IPS DF 4.7 (cell line): Measurements from ENCODE around the gene ACSF2.

Source experiments
- DNase-seq: peaks from one replicate; pipeline ENCODE4 v3.0.0-alpha.2; 2013; ENCODE audit warnings: low spot score; ENCODE audit errors: extremely low read depth

ACSF2 gene

GRCh38 chr17:50437409-50437808, 11.4 kb downstream of the ACSF2 start:
- no peak for DNase-seq

DNA sequence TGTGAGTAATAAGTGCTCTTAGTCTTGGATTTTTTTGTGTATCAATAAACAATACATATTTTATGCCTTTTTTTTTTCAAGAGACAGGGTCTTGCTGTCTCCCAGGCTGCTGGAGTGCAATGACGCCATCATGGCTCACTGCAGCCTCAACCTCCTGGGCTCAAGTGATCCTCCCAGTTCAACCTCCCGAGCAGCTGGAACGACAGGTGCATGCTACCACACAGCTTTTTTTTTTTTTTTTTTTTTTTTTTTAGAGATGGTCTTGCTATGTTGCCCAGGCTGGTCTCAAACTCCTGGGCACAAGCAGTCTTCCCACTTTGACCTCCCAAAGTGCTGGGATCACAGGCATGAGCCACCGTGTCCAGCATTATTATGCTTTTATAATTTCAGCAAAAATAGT, 13.0 kb downstream of the ACSF2 start:
- DNase-seq = no peak

GRCh38 chr17:50440172-50440837, 14.3 kb downstream of the ACSF2 start:
- no peak for DNase-seq

DNA sequence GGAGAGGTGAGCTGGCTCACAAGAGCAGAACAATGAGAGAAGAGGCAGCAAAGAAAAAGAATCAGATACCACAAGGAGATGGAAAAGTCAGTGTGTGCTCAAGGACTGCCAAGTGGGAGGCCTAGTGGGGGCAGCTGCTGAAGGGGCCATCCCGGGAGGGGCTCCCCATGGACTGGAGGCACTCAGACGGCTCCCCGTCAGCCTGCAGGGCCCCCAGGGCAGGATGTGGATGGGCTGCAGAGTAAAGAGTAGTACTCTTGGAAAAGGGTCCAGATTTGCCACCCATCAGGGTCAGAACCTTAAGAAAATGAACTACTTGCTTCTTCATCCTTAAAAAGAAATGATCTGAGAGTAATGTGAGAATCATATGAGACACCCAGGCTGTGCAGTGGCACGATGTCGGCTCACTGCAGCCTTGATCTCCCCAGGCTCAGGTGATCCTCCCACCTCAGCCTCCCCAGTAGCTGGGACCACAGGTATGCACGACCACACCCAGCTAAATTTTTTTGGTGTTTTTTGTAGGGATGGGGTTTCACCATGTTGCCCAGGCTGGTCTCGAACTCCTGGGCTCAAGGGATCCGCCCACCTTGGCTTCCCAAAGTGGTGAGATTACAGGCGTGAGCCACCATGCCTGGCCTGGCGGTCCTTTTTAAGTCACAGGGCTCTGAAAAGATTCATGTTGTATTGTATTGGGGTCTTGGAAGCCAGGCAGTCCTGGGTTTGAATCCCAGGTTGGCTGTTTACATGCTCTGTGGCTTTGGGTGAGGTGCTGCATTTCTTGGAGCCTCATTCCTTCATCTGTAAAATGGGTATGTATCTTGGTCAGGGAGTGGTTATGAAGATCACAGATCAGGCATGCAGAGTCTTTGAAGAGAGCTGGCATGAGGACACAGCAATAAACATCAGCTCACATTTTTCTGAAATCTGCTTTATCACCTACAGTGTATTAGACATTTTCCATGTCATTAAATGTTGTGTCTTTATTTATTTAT, 15.1 kb downstream of the ACSF2 start:
- DNase-seq = no peak

DNA sequence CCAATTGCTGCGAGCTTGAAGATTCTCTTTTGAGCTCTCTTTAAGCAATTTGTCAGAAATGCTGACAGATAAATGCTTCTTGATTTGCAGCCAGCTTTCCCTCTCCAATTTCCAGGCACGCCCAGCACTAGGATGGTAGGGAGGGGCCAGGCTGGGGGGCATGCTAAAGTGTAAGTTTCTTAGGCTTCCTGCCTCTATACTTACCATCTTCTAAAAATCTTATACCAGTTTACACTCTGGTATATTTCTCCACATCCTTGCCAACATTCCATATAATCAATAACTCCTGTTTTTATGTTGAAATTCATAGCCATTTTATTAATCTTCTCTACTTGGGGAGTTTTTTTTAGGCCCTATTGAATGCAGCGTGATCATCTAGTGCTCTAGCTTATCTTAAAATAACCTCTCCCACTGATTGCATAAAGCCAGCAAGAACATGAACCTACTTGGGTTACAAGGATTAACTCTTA, 17.5 kb downstream of the ACSF2 start:
- DNase-seq = no peak

DNA sequence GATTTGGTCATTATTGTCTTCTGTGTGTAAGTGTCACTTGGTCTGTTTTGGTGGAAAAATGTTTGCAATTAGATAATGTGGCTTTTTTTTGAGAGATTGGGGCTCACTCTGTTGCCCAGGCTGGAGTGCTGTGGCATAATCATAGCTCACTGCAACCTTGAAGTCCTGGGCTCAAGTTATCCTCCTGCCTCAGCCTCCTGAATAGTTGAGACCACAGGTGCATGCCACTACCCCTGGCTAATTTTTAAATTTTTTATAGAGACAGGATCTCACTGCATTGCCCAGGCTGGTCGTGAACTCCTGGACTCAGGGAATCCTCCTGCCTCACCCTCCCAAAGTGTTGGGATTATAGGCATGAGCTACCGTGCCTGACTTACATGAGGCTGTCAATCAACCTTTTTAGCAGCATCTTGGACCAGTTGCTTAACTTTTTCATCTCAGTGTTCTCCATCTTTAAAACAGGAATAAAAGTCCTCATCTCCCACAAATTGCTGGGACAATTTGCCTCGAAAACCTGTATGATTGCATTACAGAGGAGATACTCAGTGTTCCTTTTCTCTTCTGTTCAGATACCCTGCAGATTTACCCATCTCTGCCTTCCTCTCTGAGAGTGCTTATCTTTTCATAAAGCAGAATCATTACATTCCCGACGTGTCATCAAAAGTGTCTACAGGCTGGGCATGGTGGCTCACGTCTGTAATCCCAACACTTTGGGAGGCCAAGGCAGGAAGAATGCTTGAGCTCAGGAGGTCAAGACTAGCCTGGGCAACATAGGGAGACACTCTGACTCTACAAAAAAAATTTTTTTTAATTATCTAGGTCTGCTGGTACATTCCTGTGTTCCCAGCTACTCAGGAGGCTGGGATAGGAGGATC, 19.1 kb downstream of the ACSF2 start:
- DNase-seq = no peak

GRCh38 chr17:50445730-50446325, 19.8 kb downstream of the ACSF2 start:
- no peak for DNase-seq

DNA sequence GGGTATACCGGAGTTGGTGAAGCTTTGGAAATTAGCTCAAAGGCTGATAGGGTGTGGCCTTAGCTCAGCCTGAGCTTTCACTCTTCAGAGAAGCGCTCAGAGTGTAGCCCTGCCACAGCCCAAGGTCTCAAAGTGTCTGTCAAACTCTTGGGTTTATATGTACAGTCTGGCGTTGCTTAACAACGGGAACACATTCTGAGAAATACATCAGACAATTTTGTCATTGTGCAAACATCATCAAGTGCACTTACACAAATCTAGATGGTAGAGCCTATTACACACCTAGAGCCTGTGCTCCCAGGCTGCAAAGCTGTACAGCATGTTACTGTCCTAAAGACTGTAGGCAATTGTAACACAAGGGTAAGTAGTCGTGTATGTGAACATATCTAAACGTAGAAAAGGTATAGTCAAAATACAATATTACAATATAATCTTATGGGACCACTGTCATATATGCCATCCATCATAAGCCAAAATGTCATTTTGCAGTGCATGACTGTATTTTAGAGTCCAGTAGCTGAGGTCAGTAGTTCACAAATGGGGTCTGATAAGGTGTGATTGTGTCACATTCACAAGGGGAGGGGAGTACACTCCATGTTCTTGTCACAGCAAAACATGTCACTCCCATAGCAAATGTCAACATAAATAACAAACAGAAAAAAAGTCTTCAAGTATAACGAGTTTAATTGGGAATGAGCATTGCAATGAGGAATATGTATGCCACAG, 22.0 kb downstream of the ACSF2 start:
- DNase-seq = no peak

DNA sequence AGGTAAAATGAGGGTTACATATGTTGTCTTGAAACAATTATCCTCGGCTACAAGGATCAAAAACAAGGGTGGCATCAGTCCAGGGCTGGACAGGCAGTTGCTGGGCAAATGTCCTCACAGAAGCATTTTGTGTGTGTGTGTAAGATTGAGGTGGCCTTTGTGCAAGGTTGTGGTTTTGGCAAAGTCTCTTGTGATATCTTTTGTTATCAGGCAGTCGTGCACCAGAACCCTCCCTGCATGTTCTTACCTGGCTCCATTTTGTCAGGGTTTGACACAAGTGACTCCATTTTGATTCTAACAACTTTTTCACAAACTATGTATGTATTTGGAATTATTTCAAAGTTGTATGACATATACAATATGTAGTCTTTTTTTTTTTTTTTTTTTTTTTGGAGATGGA, 22.6 kb downstream of the ACSF2 start:
- DNase-seq = no peak

DNA sequence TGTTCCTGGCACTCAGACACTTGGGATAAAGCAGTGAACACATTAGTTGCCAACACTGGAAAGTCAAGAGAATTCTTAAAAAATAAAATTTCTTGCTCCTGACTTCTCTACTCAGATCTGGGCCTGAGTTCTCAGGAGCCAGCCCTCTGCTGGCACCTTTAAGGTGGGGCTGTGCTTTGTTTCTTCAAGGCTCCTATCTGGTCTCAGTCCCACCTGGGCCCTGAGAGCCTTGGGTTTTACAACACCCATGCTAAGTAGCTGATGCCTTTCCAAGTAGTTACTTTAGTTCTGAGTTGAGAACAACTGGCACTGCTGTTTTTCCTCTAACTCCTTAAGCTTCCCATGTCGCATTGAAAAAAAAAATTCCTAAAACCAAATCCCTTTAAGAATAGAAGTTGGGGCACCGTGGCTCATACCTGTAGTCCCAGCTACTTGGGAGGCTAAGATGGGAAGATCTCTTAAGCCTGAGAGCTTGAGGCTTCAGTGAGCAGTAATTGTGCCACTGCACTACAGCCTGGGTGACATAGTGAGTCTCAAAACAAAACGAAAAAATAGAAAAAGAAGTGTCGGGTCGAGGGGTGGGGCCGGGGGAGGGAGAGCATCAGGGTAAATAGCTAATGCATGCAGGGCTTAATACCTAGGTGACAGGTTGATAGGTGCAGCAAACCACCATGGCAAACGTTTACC, 26.1 kb downstream of the ACSF2 start:
- no peak for DNase-seq

GRCh38 chr17:50452630-50453300, 26.7 kb downstream of the ACSF2 start:
- DNase-seq = no peak

GRCh38 chr17:50453901-50454300, 27.9 kb downstream of the ACSF2 start:
- DNase-seq = no peak

DNA sequence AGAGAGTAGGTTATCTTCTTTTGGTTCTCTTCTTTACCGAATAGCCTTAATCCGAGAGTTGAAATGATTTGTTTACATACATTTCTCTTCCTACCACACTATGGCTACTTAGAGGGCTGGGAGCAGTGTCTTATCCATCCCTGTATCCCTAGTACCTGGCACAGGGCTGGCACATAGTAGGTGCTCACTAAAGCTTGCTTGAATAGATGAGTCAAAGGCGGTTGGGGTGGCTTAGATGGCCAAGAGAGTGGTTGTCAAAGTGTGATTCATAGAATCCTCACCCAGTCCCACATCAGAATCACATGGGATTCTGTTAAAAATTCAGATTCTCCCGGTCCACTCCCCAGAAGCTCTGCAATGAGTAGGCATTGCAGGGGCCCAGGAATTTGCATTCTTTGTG, 31.6 kb downstream of the ACSF2 start:
- no peak for DNase-seq

GRCh38 chr17:50458270-50458669, 32.3 kb downstream of the ACSF2 start:
- no peak for DNase-seq

- no peak for DNase-seq
Observed at GRCh38 chr17:50458701-50459676, 33.0 kb downstream of the ACSF2 start.

DNA sequence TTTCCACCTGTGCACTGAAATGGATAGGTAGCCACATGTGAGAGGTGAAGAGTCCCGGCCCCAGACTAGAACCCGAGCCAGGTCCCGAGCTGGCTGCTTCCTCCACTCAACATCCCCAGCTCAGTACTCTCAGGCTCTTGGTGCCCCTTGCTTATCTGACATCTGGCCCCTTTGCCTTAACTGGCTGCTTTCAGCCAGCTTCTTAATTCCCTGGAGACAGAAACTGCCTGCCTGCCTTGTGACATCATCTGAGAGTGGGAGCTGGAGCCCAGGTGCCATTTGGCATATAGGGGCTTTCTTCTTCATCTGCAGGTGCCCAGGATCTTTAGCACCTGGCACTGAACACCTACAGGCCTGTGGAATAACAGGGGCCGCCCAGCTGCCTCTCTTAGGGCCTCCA, 33.7 kb downstream of the ACSF2 start:
- DNase-seq = no peak

GRCh38 chr17:50460831-50461526, 35.0 kb downstream of the ACSF2 start:
- DNase-seq = no peak
